Measurements from ENCODE around the gene GATM.
"Not testable (repeated sequence)": the region's sequence is repeated elsewhere in the genome, so short reads cannot be mapped to it uniquely, and the experiment has no call there.

DNA sequence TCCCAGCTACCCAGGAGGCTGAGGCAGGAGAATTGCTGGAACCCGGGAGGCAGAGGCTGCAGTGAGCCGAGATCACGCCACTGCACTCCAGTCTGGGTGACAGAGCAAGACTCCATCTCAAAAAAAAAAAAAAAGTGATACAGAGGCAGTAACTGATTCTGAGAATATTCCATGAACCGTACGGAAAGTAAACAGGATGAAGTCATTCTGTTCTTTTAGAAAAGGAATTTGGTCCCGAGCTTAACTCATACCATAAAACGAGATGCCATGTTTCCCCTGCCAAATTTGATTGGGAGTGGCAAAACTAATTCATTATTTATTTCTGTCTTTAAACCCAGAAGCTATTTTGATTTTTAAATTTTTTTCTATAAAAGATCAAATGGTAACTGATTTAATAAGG is 11.1 kb downstream of the GATM start:
- TF ChIP-seq TAF1 (IDR thresholded peaks at IDR 0.05; ENCODE audit: low read depth, low read length); SPI1 (IDR thresholded peaks at IDR 0.05; ENCODE audit: low read depth, low read length); POLR2AphosphoS5 (IDR thresholded peaks at IDR 0.05; ENCODE audit: low read depth, low read length); POLR2A (IDR thresholded peaks at IDR 0.05; ENCODE audit: low read depth, low read length); PAX5 (IDR thresholded peaks at IDR 0.05; ENCODE audit: insufficient read depth, low read length, severe bottlenecking); POU2F2 (IDR thresholded peaks at IDR 0.05; ENCODE audit: low read depth, low read length): not testable (repeated sequence)
